Stimulated activated CD8-positive, alpha-beta memory T cell treated with anti-CD3 and anti-CD28 coated beads, Interleukin-15, amount 100 ng/mL, for 4 hours (primary cell): ENCODE measurements around the gene ASPHD2.
"Not testable (repeated sequence)": the region's sequence is repeated elsewhere in the genome, so short reads cannot be mapped to it uniquely, and the experiment has no call there.

Source experiments
- DNase-seq, 2 donors: peaks; one replicate each; pipeline ENCODE4 v3.0.0-alpha.2; 2020; ENCODE audit warnings: low read depth in 2 of 2

The ASPHD2 gene, protein sequence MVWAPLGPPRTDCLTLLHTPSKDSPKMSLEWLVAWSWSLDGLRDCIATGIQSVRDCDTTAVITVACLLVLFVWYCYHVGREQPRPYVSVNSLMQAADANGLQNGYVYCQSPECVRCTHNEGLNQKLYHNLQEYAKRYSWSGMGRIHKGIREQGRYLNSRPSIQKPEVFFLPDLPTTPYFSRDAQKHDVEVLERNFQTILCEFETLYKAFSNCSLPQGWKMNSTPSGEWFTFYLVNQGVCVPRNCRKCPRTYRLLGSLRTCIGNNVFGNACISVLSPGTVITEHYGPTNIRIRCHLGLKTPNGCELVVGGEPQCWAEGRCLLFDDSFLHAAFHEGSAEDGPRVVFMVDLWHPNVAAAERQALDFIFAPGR

GRCh38 chr22:26428515-26429457, at the start of gene ASPHD2:
TSS of gene ASPHD2 (plus strand) at chr22:26429260. CDS start at chr22:26433616, 4,356 bp downstream.
- peak; percentile 54 to 66 for DNase-seq

DNA sequence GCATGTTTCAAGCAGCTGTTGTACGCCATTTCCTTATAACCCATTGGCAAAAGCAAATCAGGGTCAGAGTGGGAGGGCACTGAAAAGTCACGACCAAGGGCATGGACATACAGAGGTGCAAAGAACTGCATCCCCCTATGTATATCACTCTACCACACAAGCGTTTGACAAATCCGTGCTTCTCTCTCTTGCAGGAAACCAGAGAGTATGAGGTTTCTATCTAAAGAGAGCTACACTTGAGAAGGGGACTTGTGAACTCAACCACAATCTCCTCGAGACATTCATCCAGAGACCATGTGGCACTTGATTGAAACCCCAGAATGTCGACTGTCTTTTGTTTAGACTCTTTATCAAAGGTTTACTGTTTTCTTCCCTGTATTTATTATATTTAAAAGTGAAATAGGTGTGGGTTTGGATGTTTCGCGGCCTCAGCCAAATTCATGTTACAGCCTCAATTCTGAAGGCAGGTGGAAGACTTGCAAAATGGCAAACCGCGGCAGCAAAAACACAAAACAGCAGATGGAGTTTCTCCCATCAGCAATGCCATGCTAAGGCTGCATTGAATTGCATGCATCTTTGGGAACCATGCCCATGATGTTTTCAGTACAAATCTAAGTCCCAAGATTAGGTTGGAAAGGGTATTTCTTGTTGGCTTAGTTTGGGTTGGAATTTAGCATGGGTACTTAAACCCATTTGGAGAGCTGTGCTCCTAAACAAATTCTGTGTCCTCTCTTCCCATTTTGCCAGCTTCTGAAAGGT, 48.8 kb upstream of the ASPHD2 start:
- no peak for DNase-seq

DNA sequence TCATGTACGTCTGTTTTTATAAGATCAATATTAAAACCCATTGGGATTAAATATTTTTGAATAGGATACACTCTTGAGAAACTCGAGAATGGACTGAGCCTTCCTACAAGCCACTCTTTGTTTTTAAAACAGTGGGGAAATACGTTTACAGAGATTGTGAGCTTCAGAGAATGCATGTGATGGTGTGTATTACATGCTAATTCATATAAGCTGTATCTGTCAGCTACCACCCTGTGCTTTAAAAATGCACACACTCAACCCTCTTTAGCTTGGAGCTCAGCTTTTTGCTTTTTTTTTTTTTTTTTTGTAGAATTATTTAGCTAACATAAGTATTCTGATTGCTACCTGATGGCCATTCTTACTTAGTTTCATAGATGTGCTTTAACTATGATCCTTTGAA, 46.3 kb upstream of the ASPHD2 start:
- no peak for DNase-seq

DNA sequence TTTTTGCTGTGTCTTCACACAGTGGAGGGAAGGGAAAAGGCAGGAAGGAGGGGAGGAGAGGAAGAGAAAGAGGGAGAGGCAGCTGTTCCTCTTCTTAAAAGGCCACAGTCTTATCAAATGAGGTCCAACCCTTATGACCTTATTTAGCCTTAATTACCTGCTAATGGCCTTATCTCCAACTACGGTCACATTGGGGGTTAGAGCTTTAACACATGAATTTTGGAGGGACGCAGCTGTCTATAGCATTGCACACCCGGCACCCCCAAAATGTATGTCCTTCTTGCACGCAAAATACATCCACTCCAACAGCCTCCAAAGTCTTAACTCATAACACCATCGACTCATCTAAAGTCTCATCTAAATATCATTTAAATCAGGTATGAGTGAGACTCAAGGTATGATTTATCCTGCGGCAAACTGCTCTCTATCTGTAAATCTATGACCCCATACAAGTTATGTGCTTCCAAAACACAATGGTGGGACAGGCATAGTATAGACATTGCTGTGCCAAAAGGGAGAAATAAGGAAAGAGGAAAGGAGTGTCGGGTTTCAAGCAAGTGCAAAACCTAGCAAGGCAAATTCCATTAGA, 45.0 kb upstream of the ASPHD2 start:
- DNase-seq: no peak

GRCh38 chr22:26385164-26385563, 43.9 kb upstream of the ASPHD2 start:
- no peak for DNase-seq

GRCh38 chr22:26389125-26389524, 39.9 kb upstream of the ASPHD2 start:
- no peak for DNase-seq

- DNase-seq: no peak
Measured at GRCh38 chr22:26391091-26391490, 38.0 kb upstream of the ASPHD2 start.

GRCh38 chr22:26391623-26392022, 37.4 kb upstream of the ASPHD2 start:
- DNase-seq: no peak

DNA sequence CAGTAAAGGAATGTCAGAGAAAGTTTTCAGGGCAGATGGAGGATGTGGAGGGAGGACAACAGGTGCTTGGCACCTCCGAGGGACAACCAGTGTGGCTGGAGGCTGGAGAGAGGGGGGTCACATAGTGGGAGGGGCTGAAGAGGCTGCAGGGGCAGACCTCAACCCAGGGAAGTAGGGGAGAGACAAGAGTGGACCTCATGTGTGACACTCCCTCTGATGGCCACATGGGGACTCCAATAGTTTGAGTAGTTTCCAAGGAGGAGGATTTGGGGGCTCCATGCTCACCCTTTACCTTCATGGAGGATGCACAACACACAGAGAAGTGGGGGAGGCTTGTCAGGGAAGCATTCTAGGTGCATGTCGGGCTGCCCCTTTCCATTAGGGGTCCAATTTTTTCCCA, 35.1 kb upstream of the ASPHD2 start:
- DNase-seq: no peak

DNA sequence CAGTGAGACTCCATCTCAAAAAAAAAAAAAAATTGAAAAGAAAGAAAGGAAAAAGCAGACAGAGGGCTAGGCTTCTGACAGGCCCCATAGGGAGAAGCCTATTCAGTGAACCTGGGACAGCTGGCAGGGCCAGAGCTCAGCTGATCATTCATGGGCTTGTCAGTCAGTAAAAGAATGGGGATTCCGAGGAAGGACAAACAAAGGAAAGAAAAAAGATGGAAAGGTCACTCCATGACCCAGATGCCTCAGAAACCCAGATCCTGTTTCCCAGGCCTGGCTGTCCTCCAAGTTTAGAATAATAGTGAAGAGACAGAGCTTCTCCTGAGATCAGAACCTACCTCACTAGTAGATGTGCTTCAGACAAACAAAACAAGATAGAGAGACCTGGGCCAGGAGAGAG, 34.3 kb upstream of the ASPHD2 start:
- no peak for DNase-seq

GRCh38 chr22:26395926-26396325, 33.1 kb upstream of the ASPHD2 start:
- DNase-seq: no peak

DNA sequence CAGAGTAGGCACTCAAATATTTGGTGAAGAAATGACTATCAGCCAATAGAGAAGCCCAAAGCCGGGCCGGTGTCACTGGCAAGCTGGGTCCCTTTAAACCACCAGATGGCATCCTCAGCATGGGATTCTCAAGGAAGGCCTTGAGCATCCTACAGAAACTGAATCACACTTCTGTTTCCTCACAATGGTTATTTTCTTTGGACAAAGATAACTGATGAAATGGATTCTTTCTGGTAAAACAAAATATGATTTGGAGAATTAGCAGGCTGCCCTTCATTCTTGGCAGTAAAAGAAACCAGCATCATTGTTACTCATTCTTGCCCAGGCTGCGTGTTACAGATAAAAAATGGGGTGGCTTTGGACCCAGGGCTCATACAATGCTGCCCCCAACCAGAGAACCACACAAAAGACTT, 30.3 kb upstream of the ASPHD2 start:
- peak; percentile 4 to 13 for DNase-seq

DNA sequence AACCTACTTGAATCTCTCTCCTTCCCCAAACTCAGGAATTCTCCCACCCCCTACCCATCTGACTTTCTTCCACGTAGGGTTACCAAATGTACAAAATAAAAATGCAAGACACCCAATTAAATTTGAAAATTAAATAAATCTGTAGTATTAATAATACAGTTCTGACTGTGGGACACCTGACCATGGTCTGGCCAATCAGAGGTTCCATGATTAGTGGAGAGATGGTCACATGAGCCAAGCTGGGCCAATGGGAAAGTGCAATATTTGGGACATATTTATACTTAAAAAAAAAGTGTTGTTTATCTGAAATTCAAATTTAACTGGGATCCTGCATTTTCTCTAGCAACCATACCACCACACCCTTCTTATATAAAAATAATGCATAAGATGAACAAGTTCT, 29.8 kb upstream of the ASPHD2 start:
- DNase-seq: no peak

GRCh38 chr22:26401726-26402125, 27.3 kb upstream of the ASPHD2 start:
- DNase-seq: no peak

GRCh38 chr22:26404851-26405421, 24.1 kb upstream of the ASPHD2 start:
- no peak for DNase-seq

- no peak for DNase-seq
Measured at GRCh38 chr22:26406118-26406517, 22.9 kb upstream of the ASPHD2 start.

DNA sequence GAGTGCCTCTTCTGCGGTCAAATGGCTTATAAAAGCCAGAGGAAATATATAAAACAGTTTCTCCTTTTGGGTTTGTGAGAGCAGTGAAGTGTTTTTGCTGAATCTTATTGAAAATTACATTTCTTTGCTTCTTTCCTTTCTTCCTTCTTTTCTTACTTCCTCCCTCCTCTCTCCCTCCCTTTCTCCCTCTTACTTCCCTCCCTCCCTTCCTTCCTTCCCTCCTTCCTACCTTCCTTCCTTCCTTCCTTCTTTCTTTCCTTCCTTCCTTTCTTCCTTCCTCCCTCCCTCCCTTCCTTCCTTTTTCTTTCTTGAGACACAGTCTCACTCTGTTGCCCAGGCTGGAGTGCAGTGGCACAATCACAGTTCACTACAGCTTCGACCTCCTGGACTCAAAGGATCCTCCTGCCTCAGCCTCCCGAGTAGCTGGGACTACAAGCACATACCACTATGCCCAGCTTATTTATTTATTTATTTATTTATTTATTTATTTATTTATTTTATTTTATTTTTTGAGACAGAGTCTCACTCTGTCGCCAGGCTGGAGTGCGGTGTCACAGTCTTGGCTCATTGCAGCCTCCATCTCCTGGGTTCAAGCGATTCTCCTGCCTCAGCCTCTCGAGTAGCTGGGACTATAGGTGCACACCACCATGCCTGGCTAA, 20.4 kb upstream of the ASPHD2 start:
- not testable (repeated sequence) for DNase-seq

- no peak for DNase-seq
Measured at GRCh38 chr22:26409719-26410335, 19.2 kb upstream of the ASPHD2 start.

GRCh38 chr22:26410386-26410785, 18.7 kb upstream of the ASPHD2 start:
- no peak for DNase-seq

DNA sequence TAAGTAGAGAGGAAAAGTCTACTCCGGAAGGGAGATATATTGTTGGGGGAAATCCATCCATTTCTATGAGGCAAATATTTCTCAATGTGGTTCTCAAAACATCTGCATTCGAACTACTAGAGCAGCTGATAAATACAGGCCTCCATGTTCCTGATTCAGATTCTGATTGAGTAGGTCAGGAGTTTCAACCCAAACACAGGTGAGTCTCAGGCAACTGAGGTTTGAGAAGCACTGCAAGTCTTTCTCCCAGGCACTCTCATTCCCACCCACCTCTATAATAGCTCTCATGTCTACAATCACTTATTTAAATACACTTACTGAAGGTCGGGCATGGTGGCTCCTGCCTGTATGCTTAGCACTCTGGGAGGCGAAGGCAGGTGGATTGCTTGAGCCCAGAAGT, 14.7 kb upstream of the ASPHD2 start:
- DNase-seq: no peak
